Panc1 (cell line): ENCODE results near the gene LYZ. TPM values are rescaled to one million over a fixed set of nuclear protein-coding genes. Genes with fewer than 3 reads are reported as not detected.

Experiments used
- ATAC-seq: fragments of 200-7000 bp; cut with Tn5 transposase; 2 replicates; pipeline ENCODE4 v1.9.1; 2020; ENCODE audit warnings: mild to moderate bottlenecking, moderate library complexity
- BruUV-seq: library from RNA; stranded (reverse); fragments of 400-500 nt; replicated peaks from 2 replicates; lab custom pipeline; 2021; lab: Mats Ljungman, UMichigan
- CTCF ChIA-PET: fragments of 300-600 bp; sonication (Branson Sonifier 250); formaldehyde crosslinking; loops from one replicate; lab custom pipeline; 2022; ENCODE audit warnings: antibody characterized with exemption; lab: Charles Lee
- POLR2A ChIA-PET: fragments of 300-600 bp; sonication (Branson Sonifier 250); formaldehyde crosslinking; loops from one replicate; lab custom pipeline; 2022; ENCODE audit warnings: antibody characterized with exemption; lab: Charles Lee
- DNase-seq: peaks from one replicate; pipeline ENCODE4 v3.0.0-alpha.2; 2010; ENCODE audit warnings: low read depth, low spot score
- H3K27ac ChIP-seq: 2 replicates; pipeline ENCODE4 v1.5.1; 2011; ENCODE audit warnings: mild to moderate bottlenecking, low read length, inconsistent platforms
- H3K27me3 ChIP-seq: fragments of 200-500 bp; sonication (Bioruptor generic); 2 replicates; pipeline ENCODE4 v1.6.0; 2014; ENCODE audit warnings: low read length, inconsistent platforms; ENCODE audit not compliant: control insufficient read depth, insufficient read depth
- H3K36me3 ChIP-seq: fragments of 200-500 bp; sonication (Bioruptor generic); 2 replicates; pipeline ENCODE4 v1.5.1; 2014; ENCODE audit warnings: inconsistent platforms, mild to moderate bottlenecking, low read length, moderate library complexity; ENCODE audit not compliant: control insufficient read depth, insufficient read depth
- H3K4me1 ChIP-seq: 2 replicates; pipeline ENCODE4 v1.5.1; 2011; ENCODE audit warnings: inconsistent platforms, mild to moderate bottlenecking, low read length, moderate library complexity; ENCODE audit not compliant: control insufficient read depth, insufficient read depth
- H3K4me3 ChIP-seq, 2 experiments: 2 replicates each; pipeline ENCODE4 v1.5.1; 2011 to 2012; ENCODE audit warnings: low read depth in 2 of 2, low read length in 2 of 2, mild to moderate bottlenecking in 2 of 2, inconsistent platforms in 1 of 2, moderate library complexity in 1 of 2
- H3K9me3 ChIP-seq: fragments of 200-500 bp; sonication (Bioruptor generic); 2 replicates; pipeline ENCODE4 v1.5.1; 2014; ENCODE audit warnings: low read depth, mild to moderate bottlenecking, inconsistent platforms, low read length, moderate library complexity; ENCODE audit not compliant: control insufficient read depth, insufficient read depth
- POLR2AphosphoS5 ChIP-seq: IDR thresholded peaks from 2 replicates; pipeline ENCODE4 v1.6.1; 2012; ENCODE audit warnings: mild to moderate bottlenecking, low read depth, low read length, moderate library complexity
- SIN3A ChIP-seq: IDR thresholded peaks from 2 replicates; pipeline ENCODE4 v1.6.1; 2012; ENCODE audit warnings: low read depth, mild to moderate bottlenecking, low read length, moderate library complexity, borderline replicate concordance; ENCODE audit not compliant: insufficient read depth
- TCF7L2 ChIP-seq: IDR thresholded peaks from 2 replicates; pipeline ENCODE4 v1.6.1; 2011; ENCODE audit warnings: mild to moderate bottlenecking, low read depth, low read length, inconsistent platforms
- in situ Hi-C: cut with HindIII; loops from 2 replicates; pipeline ENCODE4 v1.10.0; 2016; ENCODE audit warnings: low sequenced_read_pairs, low pct_unique_long_range_greater_than_20kb
- intact Hi-C: fragments of 100-400 bp; cut with micrococcal nuclease; formaldehyde crosslinking; loops from one replicate; pipeline ENCODE4 v1.10.0; 2022; ENCODE audit not compliant: unreplicated experiment
- total RNA-seq: library from RNA; stranded (reverse); gene quantifications from one replicate; pipeline ENCODE4 v1.2.1, GENCODE V29; 2021; ENCODE audit not compliant: unreplicated experiment
- TF ChIP-seq, protein P1 (sequence below): fragments of 450-650 bp; IDR thresholded peaks from 2 replicates; pipeline ENCODE4 v1.5.1; 2017; ENCODE audit warnings: mild to moderate bottlenecking
- TF ChIP-seq, protein P2 (sequence below), 2 experiments: IDR thresholded peaks; 2 replicates each; pipeline ENCODE4 v1.6.1; 2011 to 2012; ENCODE audit warnings: low read depth in 2 of 2, control low read depth in 1 of 2, low read length in 1 of 2, mild to moderate bottlenecking in 1 of 2, moderate library complexity in 1 of 2; ENCODE audit not compliant: insufficient read depth in 1 of 2

LYZ gene
- total RNA-seq, 1 experiment from 2014 or later = 1.1 TPM

DNA sequence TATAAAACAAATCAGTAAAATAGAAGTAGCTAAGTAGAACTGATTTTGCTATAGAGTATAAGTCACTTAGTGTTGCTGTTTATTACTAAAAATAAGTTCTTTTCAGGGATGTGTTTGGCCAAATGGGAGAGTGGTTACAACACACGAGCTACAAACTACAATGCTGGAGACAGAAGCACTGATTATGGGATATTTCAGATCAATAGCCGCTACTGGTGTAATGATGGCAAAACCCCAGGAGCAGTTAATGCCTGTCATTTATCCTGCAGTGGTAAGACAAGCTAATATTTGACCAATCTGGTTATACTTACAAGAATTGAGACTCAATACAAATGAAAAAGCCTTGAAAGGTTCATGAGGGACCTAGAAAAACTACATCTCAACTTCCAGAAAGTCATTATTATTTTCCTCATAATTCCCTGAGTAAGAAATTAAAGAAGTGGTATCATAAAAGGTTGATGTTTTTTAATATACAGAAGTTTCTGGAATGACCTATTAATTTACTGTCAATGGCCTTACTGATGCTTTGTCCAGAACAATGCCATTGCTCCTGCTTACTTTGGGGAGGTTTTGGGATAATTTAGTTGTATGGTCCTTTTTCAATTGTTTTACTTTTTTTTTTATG is 1.9 kb downstream of the LYZ start:
- POLR2A ChIA-PET = no interaction called here
- intact Hi-C loops = loop anchor here (10.0 kb wide), 1 partner anchor 225 kb away; no protein-coding TSS in a partner anchor
- DNase-seq = no peak
- CTCF ChIA-PET = no interaction called here
- in situ Hi-C loops = no loop called here
- Histone ChIP-seq H3K27ac (no peak overlapping the region), H3K27me3 (no peaks in the 10 kb centered on the region), H3K9me3 (no peaks in the 10 kb centered on the region), H3K4me3 (no peak overlapping the region), H3K36me3 (no peaks in the 10 kb centered on the region), H3K4me1 (no peaks in the 10 kb centered on the region)
- no TSS peak for BruUV-seq
- no peak for ATAC-seq
- TF ChIP-seq SIN3A (no peak), TCF7L2 (no peak), POLR2AphosphoS5 (no peak)
- TF ChIP-seq, protein P1, sequence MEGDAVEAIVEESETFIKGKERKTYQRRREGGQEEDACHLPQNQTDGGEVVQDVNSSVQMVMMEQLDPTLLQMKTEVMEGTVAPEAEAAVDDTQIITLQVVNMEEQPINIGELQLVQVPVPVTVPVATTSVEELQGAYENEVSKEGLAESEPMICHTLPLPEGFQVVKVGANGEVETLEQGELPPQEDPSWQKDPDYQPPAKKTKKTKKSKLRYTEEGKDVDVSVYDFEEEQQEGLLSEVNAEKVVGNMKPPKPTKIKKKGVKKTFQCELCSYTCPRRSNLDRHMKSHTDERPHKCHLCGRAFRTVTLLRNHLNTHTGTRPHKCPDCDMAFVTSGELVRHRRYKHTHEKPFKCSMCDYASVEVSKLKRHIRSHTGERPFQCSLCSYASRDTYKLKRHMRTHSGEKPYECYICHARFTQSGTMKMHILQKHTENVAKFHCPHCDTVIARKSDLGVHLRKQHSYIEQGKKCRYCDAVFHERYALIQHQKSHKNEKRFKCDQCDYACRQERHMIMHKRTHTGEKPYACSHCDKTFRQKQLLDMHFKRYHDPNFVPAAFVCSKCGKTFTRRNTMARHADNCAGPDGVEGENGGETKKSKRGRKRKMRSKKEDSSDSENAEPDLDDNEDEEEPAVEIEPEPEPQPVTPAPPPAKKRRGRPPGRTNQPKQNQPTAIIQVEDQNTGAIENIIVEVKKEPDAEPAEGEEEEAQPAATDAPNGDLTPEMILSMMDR = no peak
- TF ChIP-seq, protein P2, sequence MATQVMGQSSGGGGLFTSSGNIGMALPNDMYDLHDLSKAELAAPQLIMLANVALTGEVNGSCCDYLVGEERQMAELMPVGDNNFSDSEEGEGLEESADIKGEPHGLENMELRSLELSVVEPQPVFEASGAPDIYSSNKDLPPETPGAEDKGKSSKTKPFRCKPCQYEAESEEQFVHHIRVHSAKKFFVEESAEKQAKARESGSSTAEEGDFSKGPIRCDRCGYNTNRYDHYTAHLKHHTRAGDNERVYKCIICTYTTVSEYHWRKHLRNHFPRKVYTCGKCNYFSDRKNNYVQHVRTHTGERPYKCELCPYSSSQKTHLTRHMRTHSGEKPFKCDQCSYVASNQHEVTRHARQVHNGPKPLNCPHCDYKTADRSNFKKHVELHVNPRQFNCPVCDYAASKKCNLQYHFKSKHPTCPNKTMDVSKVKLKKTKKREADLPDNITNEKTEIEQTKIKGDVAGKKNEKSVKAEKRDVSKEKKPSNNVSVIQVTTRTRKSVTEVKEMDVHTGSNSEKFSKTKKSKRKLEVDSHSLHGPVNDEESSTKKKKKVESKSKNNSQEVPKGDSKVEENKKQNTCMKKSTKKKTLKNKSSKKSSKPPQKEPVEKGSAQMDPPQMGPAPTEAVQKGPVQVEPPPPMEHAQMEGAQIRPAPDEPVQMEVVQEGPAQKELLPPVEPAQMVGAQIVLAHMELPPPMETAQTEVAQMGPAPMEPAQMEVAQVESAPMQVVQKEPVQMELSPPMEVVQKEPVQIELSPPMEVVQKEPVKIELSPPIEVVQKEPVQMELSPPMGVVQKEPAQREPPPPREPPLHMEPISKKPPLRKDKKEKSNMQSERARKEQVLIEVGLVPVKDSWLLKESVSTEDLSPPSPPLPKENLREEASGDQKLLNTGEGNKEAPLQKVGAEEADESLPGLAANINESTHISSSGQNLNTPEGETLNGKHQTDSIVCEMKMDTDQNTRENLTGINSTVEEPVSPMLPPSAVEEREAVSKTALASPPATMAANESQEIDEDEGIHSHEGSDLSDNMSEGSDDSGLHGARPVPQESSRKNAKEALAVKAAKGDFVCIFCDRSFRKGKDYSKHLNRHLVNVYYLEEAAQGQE (IDR thresholded peaks at IDR 0.05; ENCODE audit: insufficient read depth in 1 of 2, low read depth in 2 of 2, low read length in 1 of 2) = no peak

DNA sequence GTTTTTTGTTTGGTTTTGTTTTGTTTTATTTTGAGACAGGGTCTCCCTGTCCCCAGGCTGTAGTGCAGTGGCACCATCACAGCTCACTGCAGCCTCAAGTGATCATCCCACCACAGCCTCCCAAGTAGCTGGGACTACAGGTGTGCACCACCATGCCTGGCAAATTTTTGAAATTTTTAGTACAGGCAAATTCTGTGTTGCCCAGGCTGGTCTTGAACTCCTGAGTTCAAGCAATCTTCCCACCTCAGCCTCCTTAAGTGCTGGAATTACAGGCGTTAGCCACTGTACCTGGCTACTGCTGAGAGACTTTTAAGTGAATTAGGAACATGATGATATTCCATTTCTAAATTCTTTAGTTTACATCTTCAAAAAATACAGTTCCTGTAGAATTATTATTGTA is 2.6 kb downstream of the LYZ start:
- no peaks in the 10 kb centered on the region for H3K9me3 ChIP-seq
- DNase-seq (no peak), ATAC-seq (no peak)
- in situ Hi-C loops = no loop called here
- no peak overlapping the region for H3K4me3 ChIP-seq
- CTCF ChIA-PET = no interaction called here
- BruUV-seq = no TSS peak
- POLR2A ChIA-PET = no interaction called here
- H3K27me3 ChIP-seq = no peaks in the 10 kb centered on the region
- H3K36me3 ChIP-seq = no peaks in the 10 kb centered on the region
- intact Hi-C loops = loop anchor here (10.0 kb wide), 1 partner anchor 224 kb away; no protein-coding TSS in a partner anchor
- no peaks in the 10 kb centered on the region for H3K4me1 ChIP-seq
- no peak for TF ChIP-seq POLR2AphosphoS5
- TF ChIP-seq TCF7L2 = no peak
- TF ChIP-seq, protein P1 = no peak
- TF ChIP-seq, protein P2 (IDR thresholded peaks at IDR 0.05; ENCODE audit: insufficient read depth in 1 of 2, low read depth in 2 of 2, low read length in 1 of 2) = no peak
- no peak for TF ChIP-seq SIN3A
- no peak overlapping the region for H3K27ac ChIP-seq
